ENCODE results near the gene SH3RF3. TPM values are rescaled to one million over a fixed set of nuclear protein-coding genes. Genes with fewer than 3 reads are reported as not detected.

Gene SH3RF3
- total RNA-seq, 1 donor from 2014 or later: 59.5 TPM

DNA sequence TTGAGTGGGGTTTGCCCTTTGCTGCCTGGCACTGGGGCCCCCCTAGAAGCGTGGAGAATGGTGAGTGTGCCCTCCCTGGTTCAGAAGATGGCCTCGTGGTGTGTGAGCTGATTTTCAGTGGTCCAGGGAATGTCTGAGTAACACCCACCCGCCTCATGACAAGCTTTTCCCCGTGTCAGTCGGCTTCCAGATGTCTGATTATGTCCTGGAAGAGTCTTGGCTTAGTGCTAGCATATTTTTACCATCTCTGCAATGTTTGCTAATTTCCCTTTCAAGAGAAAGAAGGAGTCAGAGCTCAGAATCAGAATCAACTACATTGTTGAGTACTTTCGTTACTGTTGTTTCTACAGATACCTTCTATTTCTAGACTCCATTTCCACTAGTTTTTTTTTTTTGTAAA is 270.1 kb downstream of the SH3RF3 start:
- H3K27ac Mint-ChIP-seq (ENCODE audit: unreplicated experiment): peak overlapping the region; percentile 77
- no peaks in the 10 kb centered on the region for H3K9me3 Mint-ChIP-seq (ENCODE audit: low read depth)
- no peak for DNase-seq (ENCODE audit: low spot score)
- H3K36me3 Mint-ChIP-seq (ENCODE audit: low read depth): peaks cover 37% of the 10 kb centered on the region
- TF ChIP-seq CTCF (IDR thresholded peaks at IDR 0.05): no peak
- peaks cover 56% of the 10 kb centered on the region for H3K4me1 Mint-ChIP-seq (ENCODE audit: low read depth)
- no peak overlapping the region for H3K4me3 Mint-ChIP-seq (ENCODE audit: unreplicated experiment)
- H3K27me3 Mint-ChIP-seq (ENCODE audit: low read depth): no peaks in the 10 kb centered on the region

DNA sequence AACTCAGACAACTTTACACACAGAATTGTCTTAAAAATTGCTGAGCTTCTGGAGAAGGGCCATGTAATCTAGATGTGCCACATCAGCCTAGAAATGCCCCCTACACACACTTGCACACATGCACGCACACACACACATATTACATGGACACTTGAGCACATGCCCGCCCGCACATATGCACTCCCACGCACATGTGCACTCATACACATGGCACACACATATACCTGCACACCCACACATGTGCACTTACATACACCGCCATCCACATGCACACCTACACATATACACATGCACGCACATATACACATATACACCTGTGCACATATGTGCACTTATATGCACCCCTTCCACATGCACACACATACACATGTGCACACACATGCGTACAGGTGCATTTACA is 271.1 kb downstream of the SH3RF3 start:
- Mint-ChIP-seq H3K36me3 (ENCODE audit: low read depth) (peaks cover 42% of the 10 kb centered on the region), H3K27me3 (ENCODE audit: low read depth) (no peaks in the 10 kb centered on the region), H3K9me3 (ENCODE audit: low read depth) (no peaks in the 10 kb centered on the region), H3K4me1 (ENCODE audit: low read depth) (peaks cover 58% of the 10 kb centered on the region), H3K4me3 (ENCODE audit: unreplicated experiment) (no peak overlapping the region), H3K27ac (ENCODE audit: unreplicated experiment) (no peak overlapping the region)
- no peak for DNase-seq (ENCODE audit: low spot score)
- no peak for TF ChIP-seq CTCF (IDR thresholded peaks at IDR 0.05)

- H3K27ac Mint-ChIP-seq (ENCODE audit: unreplicated experiment): no peak overlapping the region
- no peak for DNase-seq (ENCODE audit: low spot score)
- peaks cover 62% of the 10 kb centered on the region for H3K4me1 Mint-ChIP-seq (ENCODE audit: low read depth)
- peaks cover 48% of the 10 kb centered on the region for H3K36me3 Mint-ChIP-seq (ENCODE audit: low read depth)
- H3K4me3 Mint-ChIP-seq (ENCODE audit: unreplicated experiment): no peak overlapping the region
- no peak for TF ChIP-seq CTCF (IDR thresholded peaks at IDR 0.05)
- H3K27me3 Mint-ChIP-seq (ENCODE audit: low read depth): no peaks in the 10 kb centered on the region
- no peaks in the 10 kb centered on the region for H3K9me3 Mint-ChIP-seq (ENCODE audit: low read depth)
These were observed 272.4 kb downstream of the SH3RF3 start for GRCh38 chr2:109401370-109401769.

DNA sequence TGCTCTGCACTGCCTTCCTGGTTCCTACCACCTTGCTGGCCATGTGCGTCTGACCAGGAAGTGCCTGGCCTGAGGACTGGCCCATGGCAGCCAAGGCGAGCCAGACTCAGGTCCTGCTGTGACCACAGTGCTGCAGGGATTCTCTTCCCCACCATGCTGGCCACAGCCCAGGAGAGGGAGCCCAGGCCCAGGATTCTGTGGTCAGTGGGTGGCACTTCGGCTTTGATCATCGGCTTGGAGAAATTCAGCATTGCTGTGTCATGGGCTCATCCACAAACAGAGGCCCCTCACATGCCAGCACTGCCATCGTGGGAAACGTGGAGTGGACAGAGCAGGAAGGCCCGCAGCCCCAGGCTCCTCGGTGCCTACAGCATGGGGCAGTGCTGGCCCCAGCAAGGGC is 273.2 kb downstream of the SH3RF3 start:
- peaks cover 57% of the 10 kb centered on the region for H3K4me1 Mint-ChIP-seq (ENCODE audit: low read depth)
- peak overlapping the region; percentile 74 for H3K27ac Mint-ChIP-seq (ENCODE audit: unreplicated experiment)
- H3K36me3 Mint-ChIP-seq (ENCODE audit: low read depth): peaks cover 48% of the 10 kb centered on the region
- no peaks in the 10 kb centered on the region for H3K9me3 Mint-ChIP-seq (ENCODE audit: low read depth)
- H3K4me3 Mint-ChIP-seq (ENCODE audit: unreplicated experiment): no peak overlapping the region
- peak; percentile 49 for TF ChIP-seq CTCF (IDR thresholded peaks at IDR 0.05)
- DNase-seq (ENCODE audit: low spot score): no peak
- no peaks in the 10 kb centered on the region for H3K27me3 Mint-ChIP-seq (ENCODE audit: low read depth)

DNA sequence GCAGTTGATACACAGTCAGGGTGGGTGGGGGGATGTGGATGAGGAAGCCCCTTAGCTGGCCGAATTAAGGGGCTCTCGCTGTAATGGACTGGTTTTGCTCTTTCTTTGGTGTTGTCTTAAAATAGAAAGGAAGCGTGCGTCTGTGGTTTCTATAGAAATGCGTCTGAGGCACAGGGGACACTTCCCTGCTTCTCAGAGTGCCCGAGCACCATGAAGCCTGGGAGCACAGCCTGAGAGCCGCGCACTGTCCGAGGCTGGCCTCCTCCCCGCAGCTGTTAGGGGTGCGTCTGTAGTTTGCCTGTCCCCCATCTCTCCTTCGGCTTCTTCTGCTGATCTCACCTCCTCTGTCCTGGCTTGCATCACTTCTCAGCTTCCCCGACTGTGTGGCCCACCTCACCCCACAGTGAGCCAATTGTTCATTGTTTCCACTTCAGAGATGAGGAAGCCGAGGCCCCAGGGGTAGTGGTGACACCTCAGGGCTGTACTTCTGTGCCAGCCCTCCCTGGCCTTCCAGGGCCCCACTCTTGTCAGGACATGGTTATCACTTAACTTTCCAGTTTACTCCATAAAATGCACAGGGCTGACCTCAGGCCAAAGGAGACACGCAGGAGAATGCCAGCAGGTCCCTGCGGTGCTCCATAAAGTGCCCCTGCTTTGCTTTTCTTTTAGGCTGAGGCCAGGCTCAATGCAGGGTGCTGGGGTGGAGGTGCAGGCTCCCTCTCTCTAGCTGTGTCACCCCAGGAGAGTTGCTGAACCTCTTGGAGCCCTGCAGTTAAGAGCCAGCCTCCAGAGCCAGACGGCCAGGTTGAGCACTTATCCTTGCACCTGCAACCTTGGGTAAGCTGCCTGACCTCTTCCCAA is 274.2 kb downstream of the SH3RF3 start:
- Mint-ChIP-seq H3K36me3 (ENCODE audit: low read depth) (peaks cover 44% of the 10 kb centered on the region), H3K9me3 (ENCODE audit: low read depth) (no peaks in the 10 kb centered on the region), H3K4me3 (ENCODE audit: unreplicated experiment) (no peak overlapping the region), H3K27ac (ENCODE audit: unreplicated experiment) (peak overlapping the region; percentile 33), H3K27me3 (ENCODE audit: low read depth) (no peaks in the 10 kb centered on the region), H3K4me1 (ENCODE audit: low read depth) (peaks cover 49% of the 10 kb centered on the region)
- no peak for DNase-seq (ENCODE audit: low spot score)
- no peak for TF ChIP-seq CTCF (IDR thresholded peaks at IDR 0.05)

All from chondrocyte (in vitro differentiated cells).